HG03097 (cell line): ENCODE data around the gene ATP4A.
A peak's percentile ranks its signal among the peaks of the same experiment; 100 is the strongest.
"Not testable (repeated sequence)": the region's sequence is repeated elsewhere in the genome, so short reads cannot be mapped to it uniquely, and the experiment has no call there.

Experiments used
- ATAC-seq: cut with Tn5 transposase; IDR thresholded peaks from one replicate; pipeline ENCODE4 v1.9.1; 2021; ENCODE audit not compliant: unreplicated experiment, low FRiP score

ATP4A gene

GRCh38 chr19:35563207-35563829 is at the start of gene ATP4A:
ATP4A (minus strand) TSS chr19:35563658; CDS start chr19:35563629, 29 bp downstream.
- no peak for ATAC-seq

GRCh38 chr19:35612559-35613321 is 49.3 kb upstream of the ATP4A start, which contains the start of gene HAUS5:
HAUS5 (plus strand) TSS chr19:35612735; CDS start chr19:35612795, 60 bp downstream.
- ATAC-seq: peak; percentile 79

GRCh38 chr19:35612224-35612558 is 48.7 kb upstream of the ATP4A start:
- no peak for ATAC-seq

DNA sequence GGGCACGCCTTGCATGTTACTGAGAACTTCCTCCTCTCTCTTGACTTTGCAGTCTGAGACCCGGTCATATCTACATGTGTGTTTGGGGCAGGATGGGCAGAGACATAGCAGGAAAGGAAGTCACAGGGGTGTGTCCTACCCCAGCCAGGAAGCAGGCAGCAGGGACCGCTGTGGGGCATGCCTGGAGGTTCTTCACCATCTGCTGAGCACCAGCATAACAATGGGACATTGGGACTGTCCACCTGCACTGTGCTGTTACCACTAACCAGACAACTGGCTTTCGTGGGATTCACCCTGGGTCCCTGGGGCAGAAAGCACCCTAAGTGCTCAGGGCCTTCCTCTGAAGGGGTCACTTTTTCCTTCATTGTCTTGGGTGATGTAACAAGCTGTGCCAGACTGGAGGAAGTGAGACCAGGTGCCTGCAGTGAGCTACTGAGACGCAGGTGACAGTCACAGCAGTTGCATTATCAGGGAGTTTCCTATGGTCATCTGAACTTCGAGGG is 46.4 kb upstream of the ATP4A start:
- no peak for ATAC-seq

DNA sequence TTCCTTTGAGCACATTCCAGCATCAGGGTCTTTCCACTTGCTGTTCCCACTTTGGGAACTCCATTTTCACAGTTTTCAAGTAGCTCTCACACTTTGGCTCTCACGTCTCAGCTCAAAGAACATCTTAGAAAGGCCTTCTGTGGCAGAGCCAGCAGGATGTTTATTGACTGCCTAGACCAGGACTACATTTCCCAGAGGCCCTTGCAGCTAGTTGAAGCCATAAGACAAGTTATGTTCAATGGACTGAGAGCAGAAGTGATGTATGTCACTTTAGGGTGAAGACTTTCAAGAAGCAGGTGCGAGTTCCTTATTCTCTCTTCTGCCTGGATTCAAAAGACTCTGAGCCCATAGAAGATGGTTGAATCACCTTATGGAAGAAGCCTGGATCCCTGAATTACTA is 44.8 kb upstream of the ATP4A start:
- no peak for ATAC-seq

GRCh38 chr19:35607661-35608060 is 44.2 kb upstream of the ATP4A start:
- ATAC-seq: no peak

DNA sequence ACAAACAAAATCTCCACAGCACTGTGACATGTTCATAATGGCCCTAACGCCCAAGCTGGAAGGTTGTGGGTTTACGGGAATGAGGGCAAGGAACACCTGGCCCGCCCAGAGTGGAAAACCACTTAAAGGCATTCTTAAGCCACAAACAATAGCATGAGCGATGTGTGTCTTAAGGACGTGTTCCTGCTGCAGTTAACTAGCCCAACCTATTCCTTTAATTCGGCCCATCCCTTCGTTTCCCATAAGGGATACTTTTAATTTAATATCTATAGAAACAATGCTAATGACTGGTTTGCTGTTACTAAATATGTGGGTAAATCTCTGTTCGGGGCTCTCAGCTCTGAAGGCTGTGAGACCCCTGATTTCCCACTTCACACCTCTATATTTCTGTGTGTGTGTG is 43.7 kb upstream of the ATP4A start:
- ATAC-seq: not testable (repeated sequence)

DNA sequence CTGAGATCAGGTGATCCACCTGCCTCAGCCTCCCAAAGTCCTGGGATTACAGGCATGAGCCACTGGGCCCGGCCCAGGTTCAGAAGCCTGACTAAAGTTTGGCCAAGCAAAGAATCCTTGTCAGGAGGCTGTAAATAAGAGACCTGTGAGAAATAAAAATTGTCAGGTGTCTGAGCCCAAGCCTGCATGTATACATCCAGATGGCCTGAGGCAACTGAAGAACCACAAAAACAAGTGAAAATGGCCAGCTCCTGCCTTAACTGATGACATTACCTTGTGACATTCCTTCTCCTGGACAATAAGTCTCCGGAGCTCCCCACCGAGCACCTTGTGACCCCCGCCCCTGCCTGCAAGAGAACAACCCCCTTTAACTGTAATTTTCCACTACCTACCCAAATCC is 41.0 kb upstream of the ATP4A start:
- not testable (repeated sequence) for ATAC-seq

GRCh38 chr19:35601971-35602370 is 38.5 kb upstream of the ATP4A start:
- ATAC-seq: no peak

GRCh38 chr19:35596366-35596999 is 33.0 kb upstream of the ATP4A start:
- peak; percentile 62 for ATAC-seq

DNA sequence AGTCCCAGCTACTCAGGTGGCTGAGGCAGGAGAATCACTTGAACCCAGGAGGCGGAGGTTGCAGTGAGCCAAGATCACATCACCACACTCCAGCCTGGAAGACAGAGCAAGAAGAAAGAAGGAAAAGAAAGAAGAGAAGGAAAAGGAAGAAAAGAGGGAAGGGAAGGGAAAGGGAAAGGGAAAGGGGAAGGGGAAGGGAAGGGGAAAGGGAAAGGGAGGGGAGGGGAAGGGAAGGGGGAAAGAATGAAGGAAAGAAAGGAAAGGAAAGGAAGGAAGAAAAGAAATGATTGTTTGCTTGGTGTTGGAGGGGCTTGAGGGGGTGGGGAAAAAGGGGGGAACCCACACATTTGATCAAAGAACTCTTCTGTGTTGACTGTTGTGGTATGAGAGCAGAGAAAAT is 32.5 kb upstream of the ATP4A start:
- ATAC-seq: no peak

- not testable (repeated sequence) for ATAC-seq
Measured at GRCh38 chr19:35595026-35595425, 31.6 kb upstream of the ATP4A start.

GRCh38 chr19:35592226-35592625 is 28.8 kb upstream of the ATP4A start:
- ATAC-seq: no peak

GRCh38 chr19:35590875-35591274 is 27.4 kb upstream of the ATP4A start:
- no peak for ATAC-seq

- ATAC-seq: no peak
Measured at GRCh38 chr19:35587321-35587720, 23.9 kb upstream of the ATP4A start.

GRCh38 chr19:35585848-35586247 is 22.4 kb upstream of the ATP4A start, which contains the start of gene PMIS2:
PMIS2 (plus strand) TSS chr19:35586173; CDS start chr19:35586260, 87 bp downstream.
- no peak for ATAC-seq

- ATAC-seq: no peak
Measured at GRCh38 chr19:35582760-35583159, 19.3 kb upstream of the ATP4A start.

- ATAC-seq: no peak
Measured at GRCh38 chr19:35578707-35579106, 15.2 kb upstream of the ATP4A start.

DNA sequence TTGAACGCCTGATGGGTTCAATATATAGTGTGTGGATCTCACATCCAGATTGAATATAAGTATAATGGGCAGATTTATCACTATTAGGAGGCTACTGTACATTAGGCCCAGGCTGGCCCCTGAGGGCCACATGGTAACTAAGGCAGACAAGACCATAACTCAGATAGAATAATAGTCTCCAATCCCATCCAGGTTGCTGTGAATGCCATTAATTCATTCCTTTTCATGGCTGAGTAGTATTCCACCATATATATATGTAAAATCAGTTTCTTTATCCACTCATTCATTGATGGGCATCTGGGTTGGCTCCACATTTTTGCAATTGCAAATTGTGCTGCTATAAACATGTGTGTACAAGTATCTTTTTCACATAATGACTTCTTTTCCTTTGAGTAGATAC is 14.5 kb upstream of the ATP4A start:
- ATAC-seq: no peak

DNA sequence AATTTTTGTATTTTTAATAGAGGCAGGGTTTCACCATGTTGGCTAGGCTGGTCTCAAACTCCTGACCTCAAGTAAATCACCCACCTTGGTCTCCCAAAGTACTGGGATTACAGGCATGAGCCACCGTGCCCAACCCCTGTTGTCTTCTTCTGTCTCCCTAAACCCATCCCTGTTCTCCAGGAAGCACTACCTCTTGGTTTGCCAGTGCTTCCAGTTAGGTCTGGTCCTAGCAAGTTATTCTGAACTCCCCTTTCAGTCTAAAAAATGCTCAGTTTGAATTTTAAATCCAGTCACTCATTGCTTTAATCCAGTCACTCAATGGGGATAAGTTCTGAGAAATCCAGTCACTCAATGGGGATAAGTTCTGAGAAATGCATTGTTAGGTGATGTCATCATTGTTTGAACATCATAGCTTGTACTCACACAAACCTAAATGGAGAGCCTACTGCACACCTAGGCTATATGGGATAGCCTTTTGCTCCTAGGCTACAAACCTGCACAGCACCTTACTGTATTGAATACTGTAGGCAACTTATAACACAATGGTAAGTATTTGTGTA is 8.0 kb upstream of the ATP4A start:
- no peak for ATAC-seq

DNA sequence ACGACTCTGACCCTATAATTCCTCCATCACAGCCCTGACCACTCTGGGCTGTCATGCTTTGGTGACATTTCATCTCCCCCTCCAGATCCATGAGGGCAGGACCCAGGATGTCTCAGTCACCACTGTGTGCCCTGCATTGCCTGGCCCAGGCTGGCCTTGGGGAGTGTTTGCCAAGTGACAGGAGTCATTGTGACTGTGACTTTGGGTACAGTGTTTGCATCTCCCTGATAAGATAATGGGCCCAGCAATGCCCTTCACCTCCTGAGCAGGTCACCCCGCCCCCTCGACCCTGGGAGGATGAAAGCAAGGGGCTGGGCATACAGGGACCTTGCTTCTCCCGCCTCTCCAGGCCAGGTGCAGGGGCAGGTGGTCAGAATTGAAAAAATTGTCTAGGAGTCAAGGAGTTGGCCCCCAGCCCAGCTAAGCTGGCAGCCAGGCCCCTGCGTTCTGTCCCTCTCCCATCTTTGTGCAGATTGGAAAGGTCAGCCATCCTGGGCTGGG is 5.9 kb upstream of the ATP4A start:
- no peak for ATAC-seq
